HK-2 (cell line): ENCODE data around the gene DNAH2.

Experiments
- DNase-seq: peaks from one replicate; pipeline ENCODE4 v3.0.0-alpha.2; 2018; ENCODE audit not compliant: unreplicated experiment

DNAH2 gene

GRCh38 chr17:7727886-7728285 is 10.3 kb downstream of the DNAH2 start:
- no peak for DNase-seq

GRCh38 chr17:7729816-7730215 is 12.3 kb downstream of the DNAH2 start:
- no peak for DNase-seq

- DNase-seq, result no peak
Measured at GRCh38 chr17:7732981-7733539, 15.5 kb downstream of the DNAH2 start.

- DNase-seq, result no peak
Measured at GRCh38 chr17:7737601-7738000, 20.1 kb downstream of the DNAH2 start.

GRCh38 chr17:7739746-7740145 is 22.2 kb downstream of the DNAH2 start:
- DNase-seq, result no peak

- DNase-seq, result no peak
Measured at GRCh38 chr17:7740481-7741001, 23.0 kb downstream of the DNAH2 start.

GRCh38 chr17:7742729-7743128 is 25.2 kb downstream of the DNAH2 start:
- no peak for DNase-seq

- no peak for DNase-seq
Measured at GRCh38 chr17:7744416-7744815, 26.9 kb downstream of the DNAH2 start.

GRCh38 chr17:7745748-7746470 is 28.4 kb downstream of the DNAH2 start:
- peak; percentile 51 for DNase-seq

GRCh38 chr17:7747635-7748071 is 30.1 kb downstream of the DNAH2 start:
- DNase-seq, result no peak

GRCh38 chr17:7748076-7748775 is 30.7 kb downstream of the DNAH2 start:
- no peak for DNase-seq

- peak; percentile 2 for DNase-seq
Measured at GRCh38 chr17:7750321-7750821, 32.8 kb downstream of the DNAH2 start.

- DNase-seq, result no peak
Measured at GRCh38 chr17:7754656-7755055, 37.1 kb downstream of the DNAH2 start.

GRCh38 chr17:7755095-7755890 is 37.7 kb downstream of the DNAH2 start:
- no peak for DNase-seq

- DNase-seq, result no peak
Measured at GRCh38 chr17:7756968-7757367, 39.4 kb downstream of the DNAH2 start.

- no peak for DNase-seq
Measured at GRCh38 chr17:7763919-7764318, 46.4 kb downstream of the DNAH2 start.

- DNase-seq, result no peak
Measured at GRCh38 chr17:7767004-7767403, 49.5 kb downstream of the DNAH2 start.

- DNase-seq, result no peak
Measured at GRCh38 chr17:7767405-7768021, 50.0 kb downstream of the DNAH2 start.

- DNase-seq, result no peak
Measured at GRCh38 chr17:7769854-7770253, 52.3 kb downstream of the DNAH2 start.

- DNase-seq, result peak; percentile 11
Measured at GRCh38 chr17:7774055-7774521, 56.5 kb downstream of the DNAH2 start.

GRCh38 chr17:7775051-7775450 is 57.5 kb downstream of the DNAH2 start:
- no peak for DNase-seq
